MM.1S (cell line): ENCODE measurements around the gene LIMCH1.

Experiments
- DNase-seq: peaks from one replicate; pipeline ENCODE4 v3.0.0-alpha.2; 2015
- H2AFZ ChIP-seq: fragments of 300-600 bp; sonication (generic); 2 replicates; pipeline ENCODE4 v1.6.0; 2016; ENCODE audit warnings: antibody characterized with exemption, low read length
- H3F3A ChIP-seq: fragments of 300-600 bp; sonication (generic); 2 replicates; pipeline ENCODE4 v1.6.1; 2016; ENCODE audit warnings: mild to moderate bottlenecking, antibody characterized with exemption, low read length, moderate library complexity, mixed read lengths; ENCODE audit not compliant: insufficient read depth
- H3K27ac ChIP-seq: fragments of 300-600 bp; sonication (generic); 2 replicates; pipeline ENCODE4 v1.5.1; 2016; ENCODE audit warnings: mild to moderate bottlenecking, low read length
- H3K27me3 ChIP-seq: fragments of 300-600 bp; sonication (generic); replicated peaks from 2 replicates; pipeline ENCODE4 v1.6.0; 2016; ENCODE audit warnings: low read length; ENCODE audit not compliant: insufficient read depth
- H3K36me3 ChIP-seq: fragments of 300-600 bp; sonication (generic); replicated peaks from 2 replicates; pipeline ENCODE4 v1.6.1; 2016; ENCODE audit warnings: mild to moderate bottlenecking, low read length, mixed read lengths; ENCODE audit not compliant: insufficient read depth
- H3K4me1 ChIP-seq: fragments of 300-600 bp; sonication (generic); 2 replicates; pipeline ENCODE4 v1.6.1; 2016; ENCODE audit warnings: low read length, mixed read lengths
- H3K4me2 ChIP-seq: fragments of 300-600 bp; sonication (generic); 2 replicates; pipeline ENCODE4 v1.6.0; 2016; ENCODE audit warnings: low read depth, low read length
- H3K4me3 ChIP-seq: fragments of 300-600 bp; sonication (generic); 2 replicates; pipeline ENCODE4 v1.5.1; 2016; ENCODE audit warnings: low read length, mixed read lengths
- H3K79me2 ChIP-seq: fragments of 300-600 bp; sonication (generic); 2 replicates; pipeline ENCODE4 v1.6.1; 2016; ENCODE audit warnings: mixed run types, low read length, mixed read lengths
- H3K9ac ChIP-seq: fragments of 300-600 bp; sonication (generic); 2 replicates; pipeline ENCODE4 v1.6.1; 2016; ENCODE audit warnings: low read length, mixed read lengths
- H3K9me2 ChIP-seq: fragments of 300-600 bp; sonication (generic); replicated peaks from 2 replicates; pipeline ENCODE4 v1.6.1; 2016; ENCODE audit warnings: mild to moderate bottlenecking, low read length, mixed read lengths; ENCODE audit not compliant: insufficient read depth
- H3K9me3 ChIP-seq: fragments of 300-600 bp; sonication (generic); replicated peaks from 2 replicates; pipeline ENCODE4 v1.6.1; 2016; ENCODE audit warnings: mild to moderate bottlenecking, low read length, mixed read lengths; ENCODE audit not compliant: insufficient read depth
- H4K20me1 ChIP-seq: fragments of 300-600 bp; sonication (generic); 2 replicates; pipeline ENCODE4 v1.6.1; 2016; ENCODE audit warnings: mild to moderate bottlenecking, low read length, moderate library complexity, mixed read lengths; ENCODE audit not compliant: insufficient read depth
- EZH2 ChIP-seq: fragments of 300-600 bp; sonication (generic); optimal IDR thresholded peaks from 2 replicates; pipeline ENCODE3; 2017; ENCODE audit warnings: low read depth, mild to moderate bottlenecking, antibody characterized with exemption, low read length, mixed read lengths
- EZH2phosphoT487 ChIP-seq: fragments of 300-600 bp; sonication (generic); IDR thresholded peaks from 2 replicates; pipeline ENCODE4 v1.6.1; 2018; ENCODE audit warnings: antibody characterized with exemption, low read length
- TF ChIP-seq, protein P1 (sequence below): fragments of 300-600 bp; sonication (generic); IDR thresholded peaks from 2 replicates; pipeline ENCODE4 v1.5.1; 2016; ENCODE audit warnings: antibody characterized with exemption, low read length, mixed read lengths

Gene LIMCH1

DNA sequence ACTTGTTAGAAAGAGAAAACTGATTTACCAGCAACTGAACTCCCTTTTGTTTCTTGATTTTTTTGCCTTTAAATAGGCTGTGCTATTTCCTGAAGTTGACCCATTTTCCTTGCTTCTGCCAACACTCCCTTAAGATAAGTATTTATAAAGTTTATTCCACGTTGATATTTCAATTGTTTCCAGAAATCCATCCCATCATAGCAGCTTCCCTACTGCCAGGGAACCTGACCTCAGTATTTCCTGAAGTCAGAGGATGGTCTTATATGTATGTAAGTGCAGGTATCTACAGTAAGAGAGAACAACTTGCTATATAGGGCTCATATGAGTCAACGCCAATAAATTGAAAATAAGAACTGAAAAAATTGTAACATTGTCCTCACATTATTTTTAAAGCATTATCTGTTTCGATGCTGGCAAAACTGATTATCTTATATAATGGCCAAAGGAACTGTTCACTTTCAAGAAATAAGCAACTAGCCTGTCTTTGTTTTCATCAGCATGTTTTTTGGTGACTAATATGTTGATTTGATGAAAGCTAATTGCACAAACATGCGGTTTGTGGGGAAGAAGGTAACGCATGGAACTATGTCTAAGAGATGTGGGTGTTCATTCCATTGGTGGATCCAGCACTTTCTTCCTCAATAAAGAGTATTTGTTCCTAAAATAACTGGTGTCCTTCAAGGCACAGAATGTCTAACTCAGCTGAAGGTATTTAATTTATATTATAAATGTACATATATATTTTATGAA lies 4.7 kb downstream of the LIMCH1 start:
- no peaks in the 10 kb centered on the region for H3K4me1 ChIP-seq
- H3K4me2 ChIP-seq = no peak overlapping the region
- H3K79me2 ChIP-seq = no peaks in the 10 kb centered on the region
- H3K27ac ChIP-seq = no peak overlapping the region
- H3K9me2 ChIP-seq = no peaks in the 10 kb centered on the region
- H3K9ac ChIP-seq = no peak overlapping the region
- H3F3A ChIP-seq = no peaks in the 10 kb centered on the region
- H3K9me3 ChIP-seq = no peaks in the 10 kb centered on the region
- no peaks in the 10 kb centered on the region for H3K36me3 ChIP-seq
- H4K20me1 ChIP-seq = no peaks in the 10 kb centered on the region
- TF ChIP-seq, protein P1, sequence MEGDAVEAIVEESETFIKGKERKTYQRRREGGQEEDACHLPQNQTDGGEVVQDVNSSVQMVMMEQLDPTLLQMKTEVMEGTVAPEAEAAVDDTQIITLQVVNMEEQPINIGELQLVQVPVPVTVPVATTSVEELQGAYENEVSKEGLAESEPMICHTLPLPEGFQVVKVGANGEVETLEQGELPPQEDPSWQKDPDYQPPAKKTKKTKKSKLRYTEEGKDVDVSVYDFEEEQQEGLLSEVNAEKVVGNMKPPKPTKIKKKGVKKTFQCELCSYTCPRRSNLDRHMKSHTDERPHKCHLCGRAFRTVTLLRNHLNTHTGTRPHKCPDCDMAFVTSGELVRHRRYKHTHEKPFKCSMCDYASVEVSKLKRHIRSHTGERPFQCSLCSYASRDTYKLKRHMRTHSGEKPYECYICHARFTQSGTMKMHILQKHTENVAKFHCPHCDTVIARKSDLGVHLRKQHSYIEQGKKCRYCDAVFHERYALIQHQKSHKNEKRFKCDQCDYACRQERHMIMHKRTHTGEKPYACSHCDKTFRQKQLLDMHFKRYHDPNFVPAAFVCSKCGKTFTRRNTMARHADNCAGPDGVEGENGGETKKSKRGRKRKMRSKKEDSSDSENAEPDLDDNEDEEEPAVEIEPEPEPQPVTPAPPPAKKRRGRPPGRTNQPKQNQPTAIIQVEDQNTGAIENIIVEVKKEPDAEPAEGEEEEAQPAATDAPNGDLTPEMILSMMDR = no peak
- TF ChIP-seq EZH2phosphoT487 = no peak
- TF ChIP-seq EZH2 = no peak
- no peaks in the 10 kb centered on the region for H3K27me3 ChIP-seq
- DNase-seq = no peak
- no peak overlapping the region for H2AFZ ChIP-seq
- H3K4me3 ChIP-seq = no peak overlapping the region

DNA sequence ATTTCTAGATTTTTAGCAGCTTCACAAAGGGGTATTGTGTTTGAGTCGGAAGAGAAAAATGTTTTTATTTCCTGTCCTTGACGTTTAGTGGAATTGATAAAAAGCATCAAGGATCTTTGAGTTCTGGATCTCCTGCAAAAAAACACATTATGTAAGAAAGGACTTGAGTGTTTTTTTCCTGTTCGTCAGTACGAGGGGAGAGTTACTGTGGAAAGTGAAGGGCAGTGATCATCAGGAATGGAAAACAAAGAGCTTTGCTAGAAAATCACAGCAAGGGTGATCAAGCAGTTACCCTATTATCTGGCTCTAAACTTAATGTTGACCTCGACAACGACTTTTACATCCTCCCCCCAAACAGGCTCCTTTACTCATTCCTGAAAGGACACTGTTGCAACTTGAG lies 7.3 kb downstream of the LIMCH1 start:
- no peak for TF ChIP-seq EZH2
- TF ChIP-seq, protein P1 = no peak
- no peak overlapping the region for H2AFZ ChIP-seq
- no peaks in the 10 kb centered on the region for H3K4me1 ChIP-seq
- no peaks in the 10 kb centered on the region for H3K9me3 ChIP-seq
- no peaks in the 10 kb centered on the region for H3K79me2 ChIP-seq
- H3K4me2 ChIP-seq = no peak overlapping the region
- no peak overlapping the region for H3K9ac ChIP-seq
- H3K27ac ChIP-seq = no peak overlapping the region
- H3K36me3 ChIP-seq = no peaks in the 10 kb centered on the region
- H3K4me3 ChIP-seq = no peak overlapping the region
- H4K20me1 ChIP-seq = no peaks in the 10 kb centered on the region
- H3K9me2 ChIP-seq = no peaks in the 10 kb centered on the region
- no peaks in the 10 kb centered on the region for H3F3A ChIP-seq
- no peaks in the 10 kb centered on the region for H3K27me3 ChIP-seq
- DNase-seq = no peak

DNA sequence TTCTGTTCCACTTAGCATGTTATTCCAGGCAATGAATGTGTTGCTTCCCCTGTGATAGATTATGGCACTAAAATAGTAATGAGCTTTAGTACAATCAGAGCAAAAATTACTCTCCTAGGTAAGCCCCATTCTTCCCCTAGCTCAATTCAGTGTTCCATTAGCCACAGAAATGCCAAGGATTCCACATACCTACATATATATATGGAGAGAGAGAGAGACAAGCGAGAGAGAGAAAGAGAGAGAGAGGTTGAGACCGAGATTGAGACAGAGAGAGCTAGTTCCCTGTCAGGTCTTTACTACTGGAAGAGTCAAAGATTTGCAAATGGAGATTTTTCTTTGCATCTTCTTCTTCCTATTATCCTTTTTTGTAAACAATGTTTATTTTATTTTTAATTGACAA lies 8.7 kb downstream of the LIMCH1 start:
- Histone ChIP-seq H3K36me3 (no peaks in the 10 kb centered on the region), H4K20me1 (no peaks in the 10 kb centered on the region), H3K9me3 (no peaks in the 10 kb centered on the region), H3K79me2 (no peaks in the 10 kb centered on the region), H3K27me3 (no peaks in the 10 kb centered on the region), H3K4me2 (no peak overlapping the region), H3K27ac (no peak overlapping the region), H3F3A (no peaks in the 10 kb centered on the region), H3K9me2 (no peaks in the 10 kb centered on the region), H2AFZ (no peak overlapping the region), H3K4me3 (no peak overlapping the region), H3K9ac (no peak overlapping the region), H3K4me1 (no peaks in the 10 kb centered on the region)
- no peak for DNase-seq
- TF ChIP-seq, protein P1 = no peak
- TF ChIP-seq EZH2 (no peak), EZH2phosphoT487 (no peak)
